Measurements from ENCODE around the gene DLD. TPM values are rescaled to one million over a fixed set of nuclear protein-coding genes. Genes with fewer than 3 reads are reported as not detected.

The DLD gene
- total and polyA plus RNA-seq, 2 of the 8 experiments (the other 6 are each of a cell fraction or from before 2014, with no cell fraction given), result 63.7 to 88.5 TPM

DNA sequence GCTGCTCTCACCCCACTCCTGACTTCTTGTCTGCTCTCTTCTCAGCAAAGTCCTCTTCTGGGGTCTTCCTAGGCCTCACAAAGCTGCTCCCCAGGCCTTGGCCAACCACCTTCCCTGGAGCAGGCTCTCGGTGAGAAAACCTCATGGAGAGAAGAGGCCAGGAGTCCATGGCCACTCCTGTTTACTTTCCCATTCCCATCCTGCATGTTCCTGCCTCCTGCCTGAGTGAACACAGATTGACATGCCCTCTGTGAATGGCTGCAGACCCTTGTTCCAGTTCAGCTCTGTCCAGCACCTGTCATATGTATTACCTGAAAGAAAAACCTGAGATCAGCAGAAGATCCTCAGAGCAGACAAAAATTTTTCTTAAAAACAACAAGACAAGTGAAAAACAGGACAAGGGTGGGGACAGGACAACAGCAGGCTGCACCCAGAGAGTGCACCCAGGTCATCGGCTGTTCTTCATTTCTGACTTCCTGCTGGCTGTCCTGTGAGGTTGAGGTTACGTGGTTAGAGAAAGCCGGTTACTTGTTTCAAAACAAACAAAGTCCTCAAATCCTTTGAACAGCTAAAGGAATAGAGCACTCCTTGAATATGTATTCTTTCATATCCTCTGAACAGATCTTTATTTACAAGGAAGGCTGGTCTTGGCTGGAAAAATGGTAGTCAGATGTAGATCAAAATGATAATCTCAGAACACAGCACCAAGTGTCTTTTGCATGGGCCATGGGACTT lies 34.0 kb upstream of the DLD start:
- Histone ChIP-seq H3K36me3 (ENCODE audit: control insufficient read depth in 2 of 4, insufficient read depth in 4 of 4, low read length in 3 of 4) (no peaks in the 10 kb centered on the region), H4K8ac (ENCODE audit: extremely low read depth, insufficient read depth, low read length) (no peak overlapping the region), H3K4me2 (ENCODE audit: insufficient read depth in 1 of 2, low read depth in 2 of 2, low read length in 2 of 2) (no peak overlapping the region), H2BK5ac (ENCODE audit: low read depth, low read length) (no peak overlapping the region), H4K5ac (ENCODE audit: insufficient read length, low read depth, low read length) (no peak overlapping the region), H3K23ac (ENCODE audit: insufficient read length) (no peak overlapping the region), H3K9me3 (ENCODE audit: insufficient read depth in 2 of 2, low read depth in 1 of 2, low read length in 1 of 2) (no peaks in the 10 kb centered on the region), H3K56ac (replicated peaks; ENCODE audit: insufficient read length, low read depth, low read length) (no peak overlapping the region), H2BK20ac (ENCODE audit: low read length) (no peak overlapping the region), H2AK5ac (ENCODE audit: low read depth, low read length) (no peak overlapping the region), H2AFZ (ENCODE audit: low read length) (no peak overlapping the region), H3K4me3 (ENCODE audit: extremely low read depth in 1 of 4, insufficient read depth in 2 of 4, low read depth in 3 of 4, low read length in 4 of 4) (no peak overlapping the region), H4K20me1 (replicated peaks in 1 of 2; ENCODE audit: control insufficient read depth in 1 of 2, insufficient read depth in 2 of 2, low read length in 2 of 2) (no peaks in the 10 kb centered on the region), H3K18ac (ENCODE audit: extremely low read depth, low read length) (no peak overlapping the region), H3K14ac (ENCODE audit: insufficient read length) (no peak overlapping the region), H3K79me1 (ENCODE audit: low read depth, low read length) (no peaks in the 10 kb centered on the region), H3K23me2 (ENCODE audit: low read depth, low read length) (no peaks in the 10 kb centered on the region), H2BK120ac (replicated peaks; ENCODE audit: low read depth, low read length) (no peak overlapping the region), H3K27ac (ENCODE audit: low read depth, low read length) (no peak overlapping the region), H4K91ac (replicated peaks; ENCODE audit: insufficient read length, low read length) (no peak overlapping the region), H2BK12ac (ENCODE audit: low read depth, low read length) (no peak overlapping the region), H3K79me2 (ENCODE audit: control insufficient read depth in 1 of 2, insufficient read depth in 2 of 2, low read length in 2 of 2) (no peaks in the 10 kb centered on the region), H3K4ac (replicated peaks; ENCODE audit: insufficient read length, low read depth, low read length) (no peak overlapping the region), H3K27me3 (replicated peaks in 1 of 4; ENCODE audit: control insufficient read depth in 3 of 4, extremely low read depth in 1 of 4, insufficient read depth in 3 of 4, low read length in 3 of 4) (no peaks in the 10 kb centered on the region; a peak in 1 of 7 replicates), H2BK15ac (ENCODE audit: low read length) (no peak overlapping the region), H3K9ac (replicated peaks in 1 of 4; ENCODE audit: extremely low read depth in 1 of 4, low read depth in 3 of 4, low read length in 3 of 4) (no peak overlapping the region), H3K4me1 (replicated peaks in 1 of 4; ENCODE audit: control insufficient read depth in 3 of 4, insufficient read depth in 4 of 4, low read length in 3 of 4) (no peaks in the 10 kb centered on the region)
- POLR2A ChIA-PET (ENCODE audit: partially characterized antibody), result no interaction called here
- no peak for FAIRE-seq
- TF ChIP-seq HDAC6 (IDR thresholded peaks at IDR 0.05; ENCODE audit: low read depth, low read length) (no peak), RXRA (IDR thresholded peaks at IDR 0.05; ENCODE audit: insufficient read depth, low read depth, low read length) (no peak), JUND (IDR thresholded peaks at IDR 0.05; ENCODE audit: low read length) (no peak), SIX5 (IDR thresholded peaks at IDR 0.05; ENCODE audit: low read depth, low read length) (no peak), YY1 (IDR thresholded peaks at IDR 0.05; ENCODE audit: low read depth, low read length) (no peak)
- TF ChIP-seq, protein P1, sequence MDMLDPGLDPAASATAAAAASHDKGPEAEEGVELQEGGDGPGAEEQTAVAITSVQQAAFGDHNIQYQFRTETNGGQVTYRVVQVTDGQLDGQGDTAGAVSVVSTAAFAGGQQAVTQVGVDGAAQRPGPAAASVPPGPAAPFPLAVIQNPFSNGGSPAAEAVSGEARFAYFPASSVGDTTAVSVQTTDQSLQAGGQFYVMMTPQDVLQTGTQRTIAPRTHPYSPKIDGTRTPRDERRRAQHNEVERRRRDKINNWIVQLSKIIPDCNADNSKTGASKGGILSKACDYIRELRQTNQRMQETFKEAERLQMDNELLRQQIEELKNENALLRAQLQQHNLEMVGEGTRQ (IDR thresholded peaks at IDR 0.05; ENCODE audit: low read length), result no peak
- TF ChIP-seq, protein P2, sequence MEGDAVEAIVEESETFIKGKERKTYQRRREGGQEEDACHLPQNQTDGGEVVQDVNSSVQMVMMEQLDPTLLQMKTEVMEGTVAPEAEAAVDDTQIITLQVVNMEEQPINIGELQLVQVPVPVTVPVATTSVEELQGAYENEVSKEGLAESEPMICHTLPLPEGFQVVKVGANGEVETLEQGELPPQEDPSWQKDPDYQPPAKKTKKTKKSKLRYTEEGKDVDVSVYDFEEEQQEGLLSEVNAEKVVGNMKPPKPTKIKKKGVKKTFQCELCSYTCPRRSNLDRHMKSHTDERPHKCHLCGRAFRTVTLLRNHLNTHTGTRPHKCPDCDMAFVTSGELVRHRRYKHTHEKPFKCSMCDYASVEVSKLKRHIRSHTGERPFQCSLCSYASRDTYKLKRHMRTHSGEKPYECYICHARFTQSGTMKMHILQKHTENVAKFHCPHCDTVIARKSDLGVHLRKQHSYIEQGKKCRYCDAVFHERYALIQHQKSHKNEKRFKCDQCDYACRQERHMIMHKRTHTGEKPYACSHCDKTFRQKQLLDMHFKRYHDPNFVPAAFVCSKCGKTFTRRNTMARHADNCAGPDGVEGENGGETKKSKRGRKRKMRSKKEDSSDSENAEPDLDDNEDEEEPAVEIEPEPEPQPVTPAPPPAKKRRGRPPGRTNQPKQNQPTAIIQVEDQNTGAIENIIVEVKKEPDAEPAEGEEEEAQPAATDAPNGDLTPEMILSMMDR (IDR thresholded peaks at IDR 0.05; ENCODE audit: control extremely low read depth in 1 of 3, insufficient read depth in 1 of 3, low read depth in 1 of 3, low read length in 3 of 3), result no peak
- 91% methylated on average over 4 of the region's 4 CpGs; no CpG with 5 or more reads in 1 of the 2 experiments for WGBS, 2 experiments (ENCODE audit: extremely low coverage in 1 of 2, insufficient coverage in 1 of 2, insufficient read length in 1 of 2, insufficient replicate concordance in 2 of 2, low coverage in 1 of 2, low lambda C conversion rate in 2 of 2, missing lambda C conversion rate in 1 of 2)
- CTCF ChIA-PET (ENCODE audit: partially characterized antibody), result interaction anchor here (0.9 to 2.3 kb wide), 5 partner anchors 10 to 24 kb away, joined by 3 to 6 read pairs (median 3); no protein-coding TSS in a partner anchor
- DNase-seq (ENCODE audit: low read depth in 1 of 2, low spot score in 2 of 2), result no peak

All from H1 (cell line).